A549 (cell line): Measurements from ENCODE around the gene LZTFL1.

ENCODE experiments used
- CEBPB ChIP-seq, 2 experiments: fragments of >200 bp in 1 of 2; sonication (Bioruptor Twin) in 1 of 2; formaldehyde crosslinking in 1 of 2; IDR thresholded peaks; 2 replicates each; pipeline ENCODE4 v1.6.1; 2012 to 2016
- CHD2 ChIP-seq: fragments of 150-350 bp; IDR thresholded peaks from 2 replicates; pipeline ENCODE4 v1.6.1; 2014; ENCODE audit warnings: low read length; ENCODE audit not compliant: partially characterized antibody
- HOXA7 ChIP-seq: fragments of 250-450 bp; sonication (Bioruptor Pico); IDR thresholded peaks from 2 replicates; pipeline ENCODE4 v1.5.0; 2020; ENCODE audit warnings: mild to moderate bottlenecking, moderate library complexity
- SREBF2 ChIP-seq: fragments of 450-650 bp; IDR thresholded peaks from 2 replicates; pipeline ENCODE4 v1.6.1; 2014; ENCODE audit warnings: mild to moderate bottlenecking, moderate library complexity
- TF ChIP-seq, protein P1 (sequence below): fragments of >200 bp; sonication (Bioruptor Twin); formaldehyde crosslinking; IDR thresholded peaks from 3 replicates; pipeline ENCODE4 v1.5.1; 2016
- TF ChIP-seq, protein P2 (sequence below): fragments of 250-450 bp; sonication (Bioruptor Pico); IDR thresholded peaks from 2 replicates; pipeline ENCODE4 v1.5.0; 2020; ENCODE audit warnings: low read depth, mild to moderate bottlenecking, moderate library complexity
- TF ChIP-seq, protein P3 (sequence below): IDR thresholded peaks from 2 replicates; pipeline ENCODE4 v1.6.1; 2012

DNA sequence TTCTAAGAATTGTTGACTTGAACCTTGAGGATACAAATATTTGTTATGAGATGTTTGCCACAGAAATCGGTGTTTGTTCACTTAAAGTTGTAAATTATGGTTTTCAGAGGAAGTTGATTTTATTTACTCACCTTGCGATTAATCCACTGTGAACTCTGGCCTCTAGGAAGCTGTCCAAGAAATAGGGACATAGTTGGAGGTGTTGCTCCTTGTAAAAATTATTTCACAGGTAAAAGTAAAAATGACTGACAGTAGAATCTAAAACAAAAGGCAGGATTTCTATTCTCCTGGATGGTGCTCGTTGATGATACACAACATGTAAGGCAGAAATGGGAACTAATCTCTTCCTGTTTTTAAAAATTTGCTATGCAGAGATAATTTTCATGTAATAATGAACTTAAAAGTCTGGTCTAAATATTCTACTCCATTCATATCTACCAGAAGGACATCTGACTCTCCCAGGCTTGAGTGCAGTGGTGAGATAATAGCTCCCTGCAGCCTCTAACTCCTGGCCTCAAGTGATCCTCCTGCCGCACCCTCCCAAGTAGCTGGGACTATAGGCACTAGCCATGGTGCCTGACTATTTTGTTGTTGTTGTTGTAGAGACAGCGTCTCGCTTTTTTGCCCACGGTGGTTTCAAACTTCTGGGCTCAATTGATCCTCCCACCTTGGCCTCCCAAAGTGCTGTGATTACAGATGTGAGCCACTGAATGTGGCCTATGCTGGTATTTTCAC, 17.1 kb upstream of the LZTFL1 start:
- no peak for TF ChIP-seq SREBF2
- TF ChIP-seq, protein P1, sequence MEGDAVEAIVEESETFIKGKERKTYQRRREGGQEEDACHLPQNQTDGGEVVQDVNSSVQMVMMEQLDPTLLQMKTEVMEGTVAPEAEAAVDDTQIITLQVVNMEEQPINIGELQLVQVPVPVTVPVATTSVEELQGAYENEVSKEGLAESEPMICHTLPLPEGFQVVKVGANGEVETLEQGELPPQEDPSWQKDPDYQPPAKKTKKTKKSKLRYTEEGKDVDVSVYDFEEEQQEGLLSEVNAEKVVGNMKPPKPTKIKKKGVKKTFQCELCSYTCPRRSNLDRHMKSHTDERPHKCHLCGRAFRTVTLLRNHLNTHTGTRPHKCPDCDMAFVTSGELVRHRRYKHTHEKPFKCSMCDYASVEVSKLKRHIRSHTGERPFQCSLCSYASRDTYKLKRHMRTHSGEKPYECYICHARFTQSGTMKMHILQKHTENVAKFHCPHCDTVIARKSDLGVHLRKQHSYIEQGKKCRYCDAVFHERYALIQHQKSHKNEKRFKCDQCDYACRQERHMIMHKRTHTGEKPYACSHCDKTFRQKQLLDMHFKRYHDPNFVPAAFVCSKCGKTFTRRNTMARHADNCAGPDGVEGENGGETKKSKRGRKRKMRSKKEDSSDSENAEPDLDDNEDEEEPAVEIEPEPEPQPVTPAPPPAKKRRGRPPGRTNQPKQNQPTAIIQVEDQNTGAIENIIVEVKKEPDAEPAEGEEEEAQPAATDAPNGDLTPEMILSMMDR = no peak
- TF ChIP-seq HOXA7 (CRISPR knock-in tag) = no peak
- TF ChIP-seq, protein P2, sequence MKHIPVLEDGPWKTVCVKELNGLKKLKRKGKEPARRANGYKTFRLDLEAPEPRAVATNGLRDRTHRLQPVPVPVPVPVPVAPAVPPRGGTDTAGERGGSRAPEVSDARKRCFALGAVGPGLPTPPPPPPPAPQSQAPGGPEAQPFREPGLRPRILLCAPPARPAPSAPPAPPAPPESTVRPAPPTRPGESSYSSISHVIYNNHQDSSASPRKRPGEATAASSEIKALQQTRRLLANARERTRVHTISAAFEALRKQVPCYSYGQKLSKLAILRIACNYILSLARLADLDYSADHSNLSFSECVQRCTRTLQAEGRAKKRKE (CRISPR knock-in tag) = no peak
- no peak for TF ChIP-seq CEBPB (IDR thresholded peaks at IDR 0.05)
- no peak for TF ChIP-seq CHD2
- TF ChIP-seq, protein P3, sequence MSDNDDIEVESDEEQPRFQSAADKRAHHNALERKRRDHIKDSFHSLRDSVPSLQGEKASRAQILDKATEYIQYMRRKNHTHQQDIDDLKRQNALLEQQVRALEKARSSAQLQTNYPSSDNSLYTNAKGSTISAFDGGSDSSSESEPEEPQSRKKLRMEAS = no peak
